ENCODE data around the gene IGFBP6.

IGFBP6 gene

GRCh38 chr12:53068811-53069585, 28.5 kb upstream of the IGFBP6 start:
- Histone ChIP-seq H4K20me1 (ENCODE audit: control insufficient read depth, insufficient read depth, low read depth, low read length) (no peaks in the 10 kb centered on the region), H3K4me1 (ENCODE audit: control insufficient read depth, low read length) (peaks cover 25% of the 10 kb centered on the region), H3K36me3 (ENCODE audit: control insufficient read depth, low read length) (peaks cover 33% of the 10 kb centered on the region), H3K4me2 (ENCODE audit: low read length) (no peak overlapping the region), H3K79me2 (ENCODE audit: control insufficient read depth, low read length) (no peaks in the 10 kb centered on the region), H3F3A (ENCODE audit: control insufficient read depth, insufficient read depth) (no peaks in the 10 kb centered on the region), H3K9me3 (ENCODE audit: control insufficient read depth, insufficient read depth, low read length) (no peaks in the 10 kb centered on the region), H3K27ac (ENCODE audit: low read depth, low read length) (no peak overlapping the region), H3K9me2 (replicated peaks; ENCODE audit: control insufficient read depth, low read length) (no peaks in the 10 kb centered on the region), H3K4me3 (ENCODE audit: low read length) (no peak overlapping the region), H3K27me3 (ENCODE audit: control insufficient read depth, low read length) (no peaks in the 10 kb centered on the region)
- no peak for TF ChIP-seq EZH2phosphoT487 (IDR thresholded peaks at IDR 0.05; ENCODE audit: borderline replicate concordance, low read length)
- TF ChIP-seq CTCF (IDR thresholded peaks at IDR 0.05; ENCODE audit: low read depth, low read length, poor library complexity, severe bottlenecking), result no peak

- Histone ChIP-seq H3K36me3 (ENCODE audit: control insufficient read depth, low read length) (peaks cover 35% of the 10 kb centered on the region), H3K4me2 (ENCODE audit: low read length) (no peak overlapping the region), H3K9me3 (ENCODE audit: control insufficient read depth, insufficient read depth, low read length) (no peaks in the 10 kb centered on the region), H3K4me3 (ENCODE audit: low read length) (no peak overlapping the region), H3K27me3 (ENCODE audit: control insufficient read depth, low read length) (no peaks in the 10 kb centered on the region), H3F3A (ENCODE audit: control insufficient read depth, insufficient read depth) (no peaks in the 10 kb centered on the region), H3K79me2 (ENCODE audit: control insufficient read depth, low read length) (no peaks in the 10 kb centered on the region), H3K4me1 (ENCODE audit: control insufficient read depth, low read length) (peaks cover 25% of the 10 kb centered on the region), H3K27ac (ENCODE audit: low read depth, low read length) (no peak overlapping the region), H3K9me2 (replicated peaks; ENCODE audit: control insufficient read depth, low read length) (no peaks in the 10 kb centered on the region), H4K20me1 (ENCODE audit: control insufficient read depth, insufficient read depth, low read depth, low read length) (no peaks in the 10 kb centered on the region)
- TF ChIP-seq EZH2phosphoT487 (IDR thresholded peaks at IDR 0.05; ENCODE audit: borderline replicate concordance, low read length) (no peak), CTCF (IDR thresholded peaks at IDR 0.05; ENCODE audit: low read depth, low read length, poor library complexity, severe bottlenecking) (no peak)
Measured at GRCh38 chr12:53069621-53070410, 27.7 kb upstream of the IGFBP6 start.

- no peak overlapping the region for H3K4me2 ChIP-seq (ENCODE audit: low read length)
- TF ChIP-seq EZH2phosphoT487 (IDR thresholded peaks at IDR 0.05; ENCODE audit: borderline replicate concordance, low read length) (no peak), CTCF (IDR thresholded peaks at IDR 0.05; ENCODE audit: low read depth, low read length, poor library complexity, severe bottlenecking) (no peak)
- no peaks in the 10 kb centered on the region for H3K79me2 ChIP-seq (ENCODE audit: control insufficient read depth, low read length)
- H4K20me1 ChIP-seq (ENCODE audit: control insufficient read depth, insufficient read depth, low read depth, low read length), result no peaks in the 10 kb centered on the region
- H3K9me3 ChIP-seq (ENCODE audit: control insufficient read depth, insufficient read depth, low read length), result no peaks in the 10 kb centered on the region
- H3K27ac ChIP-seq (ENCODE audit: low read depth, low read length), result no peak overlapping the region
- no peaks in the 10 kb centered on the region for H3K27me3 ChIP-seq (ENCODE audit: control insufficient read depth, low read length)
- H3K4me3 ChIP-seq (ENCODE audit: low read length), result no peak overlapping the region
- H3K36me3 ChIP-seq (ENCODE audit: control insufficient read depth, low read length), result peaks cover 33% of the 10 kb centered on the region
- no peaks in the 10 kb centered on the region for H3F3A ChIP-seq (ENCODE audit: control insufficient read depth, insufficient read depth)
- H3K9me2 ChIP-seq (replicated peaks; ENCODE audit: control insufficient read depth, low read length), result no peaks in the 10 kb centered on the region
- peaks cover 18% of the 10 kb centered on the region for H3K4me1 ChIP-seq (ENCODE audit: control insufficient read depth, low read length)
Measured at GRCh38 chr12:53070877-53071492, 26.5 kb upstream of the IGFBP6 start.
